ENCODE results near the gene QDPR.
"Not testable (repeated sequence)": the region's sequence is repeated elsewhere in the genome, so short reads cannot be mapped to it uniquely, and the experiment has no call there.

Gene QDPR

DNA sequence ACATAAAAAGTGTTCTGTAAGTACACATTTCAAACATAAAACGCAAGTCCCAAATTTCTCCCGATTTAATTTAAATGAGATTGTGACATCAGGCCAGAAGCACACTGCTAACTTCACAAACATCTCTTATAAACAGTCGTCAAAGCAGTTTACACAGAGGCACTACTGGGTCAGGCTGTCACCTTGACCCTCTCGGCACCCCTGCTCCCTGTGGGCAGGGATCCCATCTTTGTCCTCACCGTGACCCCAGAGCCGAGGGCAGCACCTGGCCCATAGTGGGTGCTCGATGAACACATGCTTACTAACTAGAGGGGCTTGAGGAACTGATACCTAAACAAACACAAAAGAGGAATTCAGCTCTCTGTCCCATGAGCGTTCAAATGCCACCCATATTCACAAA is 22.2 kb downstream of the QDPR start:
- no peak for DNase-seq

GRCh38 chr4:17489123-17489522 is 22.8 kb downstream of the QDPR start:
- no peak for DNase-seq

DNA sequence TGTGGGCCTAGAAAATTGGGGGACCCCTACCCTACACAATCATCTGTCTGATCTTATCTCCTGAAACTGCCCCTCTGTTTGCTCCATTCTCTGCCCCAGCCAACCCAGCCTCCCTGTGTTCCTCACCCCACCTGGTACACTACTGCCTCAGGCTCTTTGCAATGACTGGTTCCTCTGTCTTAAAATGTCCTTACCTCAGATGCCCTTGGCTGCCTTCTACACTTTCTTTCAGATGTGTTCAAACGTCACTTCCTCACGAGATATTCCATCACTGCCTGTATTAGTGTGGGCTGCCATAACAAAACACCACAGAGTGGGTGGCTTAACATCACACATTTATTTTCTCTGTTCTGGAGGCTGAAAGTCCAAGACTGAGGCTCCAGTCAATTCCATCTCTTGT is 29.2 kb downstream of the QDPR start:
- no peak for DNase-seq

DNA sequence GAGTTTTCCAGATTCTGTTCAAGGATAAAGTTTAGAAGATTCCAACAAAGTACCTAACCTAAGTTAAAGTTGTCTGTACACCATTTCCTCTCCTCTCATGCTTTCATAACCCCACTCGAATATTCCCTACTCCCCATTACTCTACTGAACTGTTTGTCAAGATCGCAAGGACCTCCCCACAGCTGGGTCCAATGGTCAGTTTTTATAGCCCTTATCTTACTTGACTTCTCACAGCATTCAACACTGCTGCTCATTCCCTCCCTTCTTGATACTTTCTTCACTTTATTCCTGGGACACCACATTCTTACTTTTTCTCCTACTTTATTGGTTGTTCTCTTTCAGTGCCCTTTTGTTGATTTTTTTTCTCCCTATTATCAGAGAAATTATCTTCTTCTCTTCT is 30.9 kb downstream of the QDPR start:
- DNase-seq = no peak

GRCh38 chr4:17480210-17480927 is 31.5 kb downstream of the QDPR start:
- no peak for DNase-seq

- no peak for DNase-seq
These were observed 34.0 kb downstream of the QDPR start for GRCh38 chr4:17477774-17478472.

DNA sequence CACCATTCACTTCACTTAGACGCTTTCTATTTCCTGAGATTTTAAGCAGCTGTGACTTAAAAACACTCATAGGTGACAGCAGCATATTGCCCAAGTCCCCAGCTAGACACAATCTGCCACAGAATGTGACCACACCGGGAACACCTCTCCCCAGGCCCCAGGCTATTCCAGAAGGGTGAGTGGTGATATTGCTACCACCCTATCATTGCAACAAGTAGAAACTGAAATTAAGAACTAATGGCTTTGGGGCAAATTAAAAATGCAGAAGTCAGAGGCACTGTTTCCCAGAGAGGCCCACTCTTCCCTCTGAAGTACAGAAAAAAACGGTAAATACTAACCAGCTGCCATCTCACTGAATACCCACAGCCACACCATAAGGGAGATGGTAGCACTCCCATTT is 35.0 kb downstream of the QDPR start:
- DNase-seq = no peak

DNA sequence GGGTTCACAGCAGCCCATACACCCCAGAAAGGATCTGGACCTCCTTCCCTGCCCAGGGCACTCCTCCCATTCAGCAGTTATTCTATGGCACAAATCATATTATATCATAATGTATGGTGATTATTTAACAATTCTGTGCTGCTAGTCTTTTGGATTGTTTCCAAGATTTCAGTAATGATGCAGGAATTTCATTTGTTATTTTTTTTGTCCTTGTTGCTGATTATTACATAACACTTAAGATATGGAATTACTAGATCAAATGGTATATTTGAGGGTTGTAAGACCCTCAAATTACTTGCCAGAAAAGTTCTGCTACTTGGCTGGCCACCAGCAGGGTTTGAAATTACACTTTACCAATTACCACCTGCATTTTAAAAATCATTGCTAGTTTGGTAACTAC is 36.4 kb downstream of the QDPR start:
- no peak for DNase-seq

DNA sequence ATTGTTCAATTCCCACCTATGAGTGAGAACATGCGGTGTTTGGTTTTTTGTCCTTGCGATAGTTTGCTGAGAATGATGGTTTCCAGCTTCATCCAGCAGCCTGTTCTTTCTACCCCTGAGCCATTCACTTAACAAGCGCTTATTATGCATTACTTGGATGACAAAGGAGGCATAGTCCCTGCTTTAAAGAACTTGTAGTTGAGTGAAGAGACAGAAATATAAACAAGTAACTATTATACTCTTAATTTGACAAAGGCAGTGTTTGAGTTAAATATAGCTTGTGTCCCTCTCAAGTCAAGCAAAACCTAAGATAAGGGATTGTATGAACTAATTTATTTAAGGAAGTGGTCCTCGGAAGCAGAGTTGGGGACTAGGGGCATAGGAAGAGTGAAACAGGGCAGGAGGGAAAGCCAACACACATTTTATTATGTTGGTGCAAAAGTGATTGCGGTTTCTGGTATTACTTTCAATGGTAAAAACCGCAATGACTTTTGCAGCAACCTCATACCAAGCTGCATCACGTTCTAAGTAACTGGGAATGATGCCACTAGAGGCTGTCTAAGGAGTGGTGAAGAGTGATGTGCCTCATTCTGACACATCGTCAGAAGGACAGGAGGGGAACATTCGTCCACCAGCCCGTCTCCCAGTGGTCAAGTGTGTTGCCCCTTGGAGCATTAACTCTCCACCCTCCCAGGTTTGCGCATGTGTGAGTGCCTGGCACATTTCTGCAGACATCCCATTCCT is 41.8 kb downstream of the QDPR start:
- DNase-seq = no peak

- no peak for DNase-seq
These were observed 43.2 kb downstream of the QDPR start for GRCh38 chr4:17468619-17469221.

DNA sequence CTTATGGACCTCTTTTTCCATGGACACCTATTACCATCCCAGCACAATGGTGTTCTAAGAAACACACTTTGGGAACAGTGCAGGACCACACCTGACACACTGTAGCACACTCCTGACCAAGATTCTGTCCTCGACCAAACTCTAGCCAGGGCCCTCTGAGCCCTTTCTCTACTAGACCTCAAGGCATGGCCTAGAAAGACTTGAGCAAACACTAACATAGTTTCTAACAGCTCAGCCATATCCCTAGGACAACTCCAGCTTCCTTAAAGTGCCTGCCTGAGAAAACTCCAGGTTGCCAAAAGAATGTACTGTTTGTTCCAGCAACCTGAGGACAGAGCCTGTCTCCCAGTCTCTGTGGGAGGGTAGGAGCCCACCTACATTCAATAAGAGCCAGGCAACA is 48.3 kb downstream of the QDPR start:
- DNase-seq = no peak

DNA sequence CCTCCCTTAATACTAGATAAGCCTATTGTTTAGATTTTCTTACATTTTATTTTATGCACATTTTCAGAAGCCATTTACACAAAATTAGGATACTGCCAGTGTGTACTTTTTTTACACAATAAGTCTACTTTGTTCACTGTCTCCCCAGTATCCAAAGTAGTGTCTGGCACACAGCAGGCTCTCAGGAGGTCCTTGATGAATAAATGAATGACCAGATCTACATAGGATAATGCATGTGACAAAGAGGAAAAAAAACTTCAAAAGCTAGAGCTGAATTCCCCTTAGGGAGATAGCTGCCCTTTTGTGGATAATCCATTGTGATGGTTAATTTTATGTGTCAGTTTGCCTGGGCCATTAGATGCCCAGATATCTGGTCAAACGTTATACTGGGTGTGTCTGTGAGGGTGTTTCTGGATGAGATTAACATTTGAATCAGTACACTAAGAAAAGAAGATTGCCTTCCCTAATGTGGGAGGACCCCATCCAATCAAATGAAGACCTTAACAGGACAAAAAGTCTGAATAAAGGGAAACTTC is 61.6 kb downstream of the QDPR start:
- no peak for DNase-seq

DNA sequence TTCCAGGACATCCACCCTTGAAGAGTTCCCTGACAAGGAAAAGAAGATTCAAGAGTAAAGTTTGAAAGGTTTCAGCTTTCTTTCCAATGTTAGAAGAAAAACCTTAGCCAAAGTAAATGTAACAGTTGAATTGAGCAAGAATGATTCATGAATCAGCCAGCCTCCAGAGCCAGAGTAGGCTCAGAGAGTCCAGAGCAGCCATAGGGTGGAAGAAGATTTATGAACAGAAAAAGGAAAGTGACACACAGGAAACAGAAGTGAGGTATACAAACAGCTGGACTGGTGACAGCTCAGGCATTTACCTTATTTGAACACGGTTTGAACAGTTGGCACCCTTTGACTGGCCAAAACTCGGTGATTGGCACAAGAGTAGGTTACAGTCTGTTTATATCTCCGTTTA is 63.2 kb downstream of the QDPR start:
- DNase-seq = no peak

DNA sequence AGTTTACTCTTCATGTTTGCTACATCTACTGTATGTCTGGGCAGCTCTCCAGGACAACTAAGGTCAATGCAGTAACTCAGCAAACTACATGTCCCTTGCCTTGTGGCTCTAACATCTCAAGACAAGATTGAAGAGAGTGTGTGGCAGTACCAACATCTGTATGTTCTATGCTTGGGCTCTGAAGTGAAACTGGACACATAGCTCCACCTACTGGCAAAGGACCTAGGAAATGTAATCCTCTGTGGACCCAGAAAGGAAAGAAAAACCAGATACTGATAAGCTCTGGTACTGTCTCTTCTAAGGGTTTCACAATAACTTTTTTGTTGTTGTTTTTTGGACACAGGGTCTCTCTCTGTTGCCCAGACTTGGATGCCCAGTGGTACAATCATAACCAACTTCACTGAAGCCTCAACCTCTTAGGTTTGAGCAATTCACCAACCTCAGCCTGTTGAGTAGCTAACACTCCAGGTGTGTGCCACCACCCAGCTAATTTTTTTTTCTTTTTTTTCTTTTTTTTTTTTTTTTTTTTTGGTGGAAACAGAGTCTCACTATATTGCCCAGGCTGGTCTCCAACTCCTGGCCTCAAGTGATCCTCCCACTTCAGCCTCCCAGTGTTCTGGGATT is 64.1 kb downstream of the QDPR start:
- DNase-seq = no peak

DNA sequence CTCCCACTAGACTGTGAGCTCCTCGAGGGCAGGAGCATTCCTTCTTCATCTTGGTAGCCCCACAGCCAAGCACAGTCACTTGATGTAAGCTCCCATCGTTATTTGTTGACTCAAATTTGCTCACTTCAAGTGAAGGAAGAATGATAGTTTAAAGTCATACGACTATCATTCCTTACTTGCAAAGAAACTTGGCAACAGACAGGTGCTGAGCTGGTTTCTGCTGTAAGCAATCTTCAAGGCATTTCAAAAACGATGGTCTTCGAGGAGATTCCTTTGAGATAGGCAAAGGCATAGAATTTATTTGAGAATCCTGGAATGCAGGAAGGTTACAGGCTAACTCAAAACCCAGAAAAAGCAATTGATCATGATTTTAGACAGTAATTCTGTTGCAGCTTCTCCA is 64.8 kb downstream of the QDPR start:
- no peak for DNase-seq

GRCh38 chr4:17442477-17442876 is 69.4 kb downstream of the QDPR start:
- DNase-seq = not testable (repeated sequence)

GRCh38 chr4:17437396-17437795 is 74.5 kb downstream of the QDPR start:
- no peak for DNase-seq

DNA sequence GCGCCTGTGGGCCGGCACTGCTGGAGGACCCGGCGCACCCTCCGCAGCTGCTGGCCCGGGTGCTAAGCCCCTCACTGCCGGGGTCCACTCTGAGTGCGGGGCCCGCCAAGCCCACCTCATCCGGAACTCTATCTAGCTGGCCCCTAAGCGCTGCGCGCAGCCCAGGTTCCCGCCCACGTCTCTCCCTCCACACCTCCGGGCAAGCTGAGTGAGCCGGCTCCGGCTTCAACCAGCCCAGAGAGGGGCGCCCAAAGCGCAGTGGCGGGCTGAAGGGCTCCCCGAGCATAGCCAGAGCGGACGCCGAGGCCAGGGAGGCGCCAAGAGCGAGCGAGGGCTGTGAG is 75.2 kb downstream of the QDPR start:
- DNase-seq = no peak

All from activated CD4-positive, CD25-positive, alpha-beta regulatory T cell treated with anti-CD3 and anti-CD28 coated beads, Interleukin-2, amount 50 U/mL, for 72 hours (primary cell).